ENCODE data around the gene LIPA. TPM values are rescaled to one million over a fixed set of nuclear protein-coding genes. Genes with fewer than 3 reads are reported as not detected.
"Not testable (repeated sequence)": the region's sequence is repeated elsewhere in the genome, so short reads cannot be mapped to it uniquely, and the experiment has no call there.

LIPA gene
- total RNA-seq, 4 donors from 2014 or later, result 19.9 to 64.1 (median 28.8) TPM

DNA sequence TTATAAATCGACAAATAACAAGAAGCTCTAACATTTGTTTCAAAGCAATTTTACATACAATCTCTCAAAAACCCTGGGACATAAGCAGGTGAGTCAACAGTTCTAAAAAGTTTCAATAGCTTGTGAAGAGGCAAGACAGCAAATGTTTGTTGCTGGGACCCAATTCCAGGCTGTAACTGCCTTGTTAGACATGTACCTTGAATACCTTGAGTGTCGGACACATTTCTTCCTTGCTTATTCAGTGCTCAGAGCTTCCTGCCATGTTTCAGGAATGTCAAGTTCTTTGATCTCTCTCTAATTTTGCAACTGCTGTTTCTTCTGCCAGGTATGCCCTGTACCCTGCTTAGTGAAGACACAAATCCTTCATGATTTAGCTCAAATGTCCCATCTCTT, 49.5 kb downstream of the LIPA start:
- Histone ChIP-seq H3K36me3 (no peaks in the 10 kb centered on the region), H3K4me1 (peaks cover 12 to 68% (median 28%) of the 10 kb centered on the region in 3 donors), H3K27ac (peak overlapping the region; percentile 64 to 79 (median 74)), H3K4me3 (no peak overlapping the region), H3K9me3 (no peaks in the 10 kb centered on the region), H3K27me3 (peaks cover 0 to 5% (median 0%) of the 10 kb centered on the region in 4 donors)
- TF ChIP-seq POLR2A (IDR thresholded peaks at IDR 0.05) (no peak), CTCF (IDR thresholded peaks at IDR 0.05) (no peak)
- 41 to 57% methylated on average over 2 of the region's 2 CpGs for WGBS, 2 donors
- intact Hi-C loops (cut with DNase I), result no loop called here
- DNase-seq, result no peak

- Histone ChIP-seq H3K27me3 (peaks cover 0 to 3% (median 0%) of the 10 kb centered on the region in 4 donors), H3K4me1 (peaks cover 7 to 62% (median 26%) of the 10 kb centered on the region in 3 donors), H3K4me3 (no peak overlapping the region), H3K36me3 (no peaks in the 10 kb centered on the region), H3K27ac (peak overlapping the region; percentile 64 to 79 (median 74)), H3K9me3 (no peaks in the 10 kb centered on the region)
- no peak for TF ChIP-seq CTCF (IDR thresholded peaks at IDR 0.05)
- TF ChIP-seq POLR2A (IDR thresholded peaks at IDR 0.05), result no peak
- no peak for DNase-seq
- intact Hi-C loops (cut with DNase I), result no loop called here
- 18 to 30% methylated on average over 7 of the region's 7 CpGs for WGBS, 2 donors
These were observed 50.1 kb downstream of the LIPA start for GRCh38 chr10:89201345-89202032.

DNA sequence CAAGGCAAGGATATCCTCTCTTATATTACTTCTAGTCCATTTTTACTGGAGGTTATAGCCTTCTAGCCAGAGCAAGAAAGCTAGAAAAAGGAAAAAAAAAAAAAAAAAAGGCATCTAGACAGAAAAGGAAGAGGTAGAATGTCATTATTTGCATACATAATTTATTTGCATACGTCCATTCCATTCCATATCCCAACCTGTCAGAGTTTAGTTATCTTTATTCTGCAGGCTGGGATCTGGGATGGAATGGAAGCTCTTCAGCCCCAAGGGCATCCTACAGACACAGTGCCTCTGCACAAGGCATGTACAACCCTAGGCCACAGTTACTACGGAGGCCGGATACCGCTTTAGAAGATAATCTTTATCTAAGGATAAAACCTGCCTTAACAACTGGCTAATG, 54.1 kb downstream of the LIPA start:
- WGBS, 2 donors, result 93 to 95% methylated on average over 4 of the region's 4 CpGs
- Histone ChIP-seq H3K9me3 (no peaks in the 10 kb centered on the region), H3K4me3 (no peak overlapping the region), H3K27me3 (no peaks in the 10 kb centered on the region), H3K27ac (no peak overlapping the region), H3K4me1 (peaks cover 7 to 22% (median 12%) of the 10 kb centered on the region in 3 donors), H3K36me3 (no peaks in the 10 kb centered on the region)
- intact Hi-C loops (cut with DNase I), result no loop called here
- no peak for TF ChIP-seq CTCF (IDR thresholded peaks at IDR 0.05)
- TF ChIP-seq POLR2A (IDR thresholded peaks at IDR 0.05), result no peak
- no peak for DNase-seq

GRCh38 chr10:89191301-89191700, 60.3 kb downstream of the LIPA start:
- peaks cover 0 to 11% (median 0%) of the 10 kb centered on the region in 3 donors for H3K4me1 ChIP-seq
- H3K9me3 ChIP-seq; H3K4me3 ChIP-seq; intact Hi-C loops (cut with DNase I); H3K27me3 ChIP-seq; H3K27ac ChIP-seq; H3K36me3 ChIP-seq; DNase-seq: not testable (repeated sequence)
- WGBS, 2 donors, result 91 to 98% methylated on average over 3 of the region's 3 CpGs

DNA sequence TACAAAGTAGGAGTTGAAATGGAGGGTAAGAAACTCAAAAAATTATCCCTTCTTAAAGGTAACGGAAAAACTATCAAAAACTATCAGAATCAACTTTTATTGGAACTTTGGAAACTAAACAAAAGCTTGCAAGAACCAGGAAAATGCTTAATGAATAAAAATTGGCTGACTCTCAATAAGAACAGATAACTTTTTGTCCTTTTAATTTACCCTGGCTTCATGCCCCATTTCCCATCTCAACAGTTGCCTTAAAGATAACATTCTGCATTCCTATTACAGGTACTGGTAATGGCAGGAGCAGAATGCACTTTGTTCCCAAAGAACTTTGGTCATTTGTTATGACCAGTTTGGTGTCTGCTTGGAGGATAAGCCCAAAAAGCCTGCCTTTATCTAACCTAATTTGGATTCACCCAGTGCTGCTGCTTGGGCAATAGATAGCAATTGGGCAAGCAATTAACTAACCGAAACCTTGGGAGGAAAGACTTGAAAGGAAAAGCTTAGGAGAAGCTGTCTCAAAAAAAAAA, 62.3 kb downstream of the LIPA start:
- Histone ChIP-seq H3K27me3 (no peaks in the 10 kb centered on the region), H3K36me3 (no peaks in the 10 kb centered on the region), H3K4me1 (peaks cover 0 to 26% (median 6%) of the 10 kb centered on the region in 3 donors), H3K27ac (no peak overlapping the region), H3K9me3 (no peaks in the 10 kb centered on the region), H3K4me3 (no peak overlapping the region)
- DNase-seq, result no peak
- WGBS, 2 donors, result 81 to 82% methylated on average over 2 of the region's 2 CpGs
- TF ChIP-seq POLR2A (IDR thresholded peaks at IDR 0.05), result no peak
- TF ChIP-seq CTCF (IDR thresholded peaks at IDR 0.05), result no peak
- intact Hi-C loops (cut with DNase I), result no loop called here
